ENCODE measurements around the gene YLPM1. TPM values are rescaled to one million over a fixed set of nuclear protein-coding genes. Genes with fewer than 3 reads are reported as not detected.

YLPM1 gene
- total RNA-seq, 1 donor from 2014 or later: 53.0 TPM

DNA sequence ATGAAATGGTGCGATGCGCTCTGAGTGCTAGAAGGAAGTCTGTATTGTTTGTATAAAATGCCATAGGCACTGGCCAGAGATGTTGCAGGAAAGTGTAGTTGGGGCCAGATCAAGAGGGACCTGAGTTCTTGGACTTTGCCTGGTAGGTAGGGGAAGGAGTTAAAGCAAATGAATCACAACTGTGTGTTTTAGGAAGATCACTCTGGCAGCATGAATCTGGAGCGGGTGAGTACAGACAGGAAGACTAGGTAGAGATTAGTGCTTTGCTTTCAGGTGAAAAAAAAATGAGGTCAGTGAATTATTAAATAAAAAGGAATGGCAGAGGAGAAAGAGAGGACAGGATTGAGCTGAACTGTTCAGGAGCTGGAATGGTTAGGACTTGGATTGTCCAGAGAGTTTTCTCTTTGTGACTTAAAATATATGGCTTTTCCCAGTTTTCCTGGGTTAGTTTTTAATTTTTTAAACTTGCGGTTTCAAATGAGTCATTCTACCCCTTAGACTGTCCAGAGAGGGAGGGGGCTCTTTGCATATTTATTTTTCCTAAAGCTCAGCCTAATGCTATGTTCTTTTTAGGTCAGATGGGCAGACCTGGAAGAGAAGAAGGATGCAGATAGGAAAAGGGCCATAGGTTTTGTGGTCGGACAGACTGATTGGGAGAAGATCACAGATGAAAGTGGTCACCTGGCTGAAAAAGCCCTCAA is 71.7 kb downstream of the YLPM1 start:
- DNase-seq: no peak
- Histone ChIP-seq H3K27me3 (no peaks in the 10 kb centered on the region), H3K27ac (no peak overlapping the region), H3K4me1 (peaks cover 15% of the 10 kb centered on the region), H3K36me3 (peaks cover 27% of the 10 kb centered on the region), H3K9me3 (no peaks in the 10 kb centered on the region), H3K4me3 (no peak overlapping the region)
- TF ChIP-seq, protein P1, sequence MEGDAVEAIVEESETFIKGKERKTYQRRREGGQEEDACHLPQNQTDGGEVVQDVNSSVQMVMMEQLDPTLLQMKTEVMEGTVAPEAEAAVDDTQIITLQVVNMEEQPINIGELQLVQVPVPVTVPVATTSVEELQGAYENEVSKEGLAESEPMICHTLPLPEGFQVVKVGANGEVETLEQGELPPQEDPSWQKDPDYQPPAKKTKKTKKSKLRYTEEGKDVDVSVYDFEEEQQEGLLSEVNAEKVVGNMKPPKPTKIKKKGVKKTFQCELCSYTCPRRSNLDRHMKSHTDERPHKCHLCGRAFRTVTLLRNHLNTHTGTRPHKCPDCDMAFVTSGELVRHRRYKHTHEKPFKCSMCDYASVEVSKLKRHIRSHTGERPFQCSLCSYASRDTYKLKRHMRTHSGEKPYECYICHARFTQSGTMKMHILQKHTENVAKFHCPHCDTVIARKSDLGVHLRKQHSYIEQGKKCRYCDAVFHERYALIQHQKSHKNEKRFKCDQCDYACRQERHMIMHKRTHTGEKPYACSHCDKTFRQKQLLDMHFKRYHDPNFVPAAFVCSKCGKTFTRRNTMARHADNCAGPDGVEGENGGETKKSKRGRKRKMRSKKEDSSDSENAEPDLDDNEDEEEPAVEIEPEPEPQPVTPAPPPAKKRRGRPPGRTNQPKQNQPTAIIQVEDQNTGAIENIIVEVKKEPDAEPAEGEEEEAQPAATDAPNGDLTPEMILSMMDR (IDR thresholded peaks at IDR 0.05): no peak
- intact Hi-C loops (cut with DNase I): no loop called here
- ATAC-seq: no peak

DNA sequence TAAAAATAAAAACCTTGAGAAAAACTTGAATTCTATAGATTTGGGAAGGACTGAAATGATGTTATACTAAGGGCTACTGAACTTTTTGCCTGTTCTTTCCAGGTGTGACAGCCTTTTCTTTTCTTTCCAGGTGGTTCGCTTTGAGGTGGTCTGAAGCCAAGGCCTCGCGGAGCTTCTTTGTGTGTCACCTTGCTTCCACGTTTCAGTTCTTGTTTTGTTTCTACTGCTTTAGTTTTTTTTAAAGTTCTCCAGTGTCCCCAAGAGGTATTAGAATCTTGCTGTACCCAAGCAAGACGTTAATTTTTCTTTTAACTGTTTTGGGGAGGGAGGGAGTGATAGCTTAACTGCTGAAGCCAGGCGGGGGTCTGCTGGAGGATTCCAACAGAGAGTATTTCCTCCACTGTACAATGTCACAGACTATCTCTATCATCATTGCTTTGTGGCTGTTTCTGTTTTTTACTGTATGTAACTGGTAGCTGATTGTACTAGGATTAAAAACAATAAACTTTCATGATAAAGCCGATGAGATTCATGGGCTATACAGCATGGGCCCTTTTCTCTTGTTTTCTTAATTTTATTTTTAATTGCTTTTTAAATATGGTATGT is 72.6 kb downstream of the YLPM1 start:
- intact Hi-C loops (cut with DNase I): no loop called here
- Histone ChIP-seq H3K27me3 (no peaks in the 10 kb centered on the region), H3K36me3 (peaks cover 21% of the 10 kb centered on the region), H3K4me3 (no peak overlapping the region), H3K9me3 (no peaks in the 10 kb centered on the region), H3K4me1 (peaks cover 15% of the 10 kb centered on the region), H3K27ac (no peak overlapping the region)
- no peak for DNase-seq
- TF ChIP-seq, protein P1 (IDR thresholded peaks at IDR 0.05): no peak
- no peak for ATAC-seq

DNA sequence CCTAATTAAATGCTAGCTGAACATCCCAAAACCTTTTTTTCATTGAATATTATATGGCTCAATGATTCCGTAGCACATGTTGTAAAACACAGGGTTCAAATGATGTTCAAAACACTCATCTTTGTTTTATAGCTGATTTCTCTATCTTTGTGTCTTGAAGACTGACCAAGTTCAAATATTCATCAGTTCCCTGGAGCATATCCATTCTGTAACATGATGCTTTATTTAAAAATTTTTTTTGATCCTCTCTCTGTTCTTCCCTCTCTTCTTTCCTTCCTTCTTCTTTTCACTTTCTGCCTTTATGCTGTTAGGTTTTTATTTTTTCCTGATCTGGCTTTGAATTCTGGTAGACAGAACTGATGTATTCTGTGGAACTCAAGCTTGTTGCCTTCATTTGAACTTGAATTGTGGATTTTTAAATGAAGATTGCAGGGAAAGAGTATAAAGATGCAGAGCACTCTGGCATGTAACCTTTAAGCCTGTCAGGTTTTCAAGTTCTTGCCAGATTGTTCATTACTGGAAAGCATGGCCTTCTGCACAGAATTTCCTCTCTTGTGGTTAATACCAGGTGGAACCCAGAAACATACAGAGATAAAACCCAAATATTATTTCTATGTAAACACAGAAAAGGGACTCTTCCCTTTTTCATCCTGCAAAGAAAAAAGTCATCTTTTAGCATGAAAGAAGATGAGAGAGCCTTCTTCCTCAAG is 73.3 kb downstream of the YLPM1 start:
- intact Hi-C loops (cut with DNase I): no loop called here
- ATAC-seq (no peak), DNase-seq (no peak)
- Histone ChIP-seq H3K9me3 (no peaks in the 10 kb centered on the region), H3K36me3 (peaks cover 23% of the 10 kb centered on the region), H3K27ac (no peak overlapping the region), H3K4me1 (peaks cover 15% of the 10 kb centered on the region), H3K4me3 (no peak overlapping the region), H3K27me3 (no peaks in the 10 kb centered on the region)
- TF ChIP-seq, protein P1 (IDR thresholded peaks at IDR 0.05): no peak

DNA sequence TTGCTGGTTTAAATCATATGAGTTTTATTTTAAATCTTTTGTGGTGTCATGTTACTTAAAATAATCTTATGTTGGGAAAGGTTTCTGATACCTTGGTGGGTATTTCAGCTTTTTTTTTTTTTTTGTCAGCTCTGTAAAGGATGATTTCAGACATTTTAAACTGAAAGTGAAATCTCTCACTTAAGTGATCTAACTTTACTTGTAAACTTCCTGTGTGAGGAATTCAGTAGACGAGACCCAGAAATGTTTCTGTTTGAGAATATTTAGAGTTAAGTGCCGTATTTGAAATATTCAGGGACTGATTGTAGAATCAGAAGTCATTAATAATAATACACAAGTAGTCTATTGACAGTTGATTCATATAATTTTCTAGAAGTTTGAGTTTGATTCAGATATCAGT is 75.0 kb downstream of the YLPM1 start:
- H3K9me3 ChIP-seq: no peaks in the 10 kb centered on the region
- ATAC-seq: no peak
- TF ChIP-seq, protein P1 (IDR thresholded peaks at IDR 0.05): no peak
- H3K27ac ChIP-seq: peak overlapping the region; percentile 56
- H3K27me3 ChIP-seq: no peaks in the 10 kb centered on the region
- peaks cover 15% of the 10 kb centered on the region for H3K4me1 ChIP-seq
- H3K36me3 ChIP-seq: peaks cover 17% of the 10 kb centered on the region
- no peak for DNase-seq
- H3K4me3 ChIP-seq: peak overlapping the region; percentile 11
- intact Hi-C loops (cut with DNase I): no loop called here

DNA sequence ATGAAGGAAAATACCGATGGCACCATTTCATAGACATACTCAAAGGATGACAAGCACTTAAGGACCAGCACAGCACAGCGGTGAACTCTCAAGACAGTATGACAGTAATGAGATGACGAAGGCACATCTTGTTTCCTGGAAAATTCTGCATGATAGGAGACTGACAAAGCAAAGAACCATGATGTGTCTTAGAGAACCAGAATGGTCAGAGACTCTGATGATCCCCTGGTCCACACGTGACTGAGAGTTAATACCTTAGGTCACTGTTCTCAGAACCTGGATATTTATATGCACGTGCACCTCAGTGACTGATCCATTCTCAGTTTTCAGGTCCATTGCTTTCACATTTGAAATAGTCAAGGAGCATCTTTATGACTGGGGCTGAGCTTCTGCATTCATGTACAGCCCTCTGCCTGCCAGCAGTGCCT is 77.5 kb downstream of the YLPM1 start:
- H3K4me1 ChIP-seq: peaks cover 15% of the 10 kb centered on the region
- DNase-seq (no peak), ATAC-seq (no peak)
- intact Hi-C loops (cut with DNase I): no loop called here
- TF ChIP-seq, protein P1 (IDR thresholded peaks at IDR 0.05): no peak
- no peak overlapping the region for H3K4me3 ChIP-seq
- no peak overlapping the region for H3K27ac ChIP-seq
- peaks cover 11% of the 10 kb centered on the region for H3K36me3 ChIP-seq
- no peaks in the 10 kb centered on the region for H3K27me3 ChIP-seq
- no peaks in the 10 kb centered on the region for H3K9me3 ChIP-seq

Measured in upper lobe of right lung (tissue), 1 donor.